Muscle layer of duodenum (tissue), 2 donors: Measurements from ENCODE around the gene GRB7.

Experiments
- H3K27ac ChIP-seq: one replicate; pipeline ENCODE4 v1.7.0; 2013; ENCODE audit warnings: mild to moderate bottlenecking, low read length
- H3K27me3 ChIP-seq: one replicate; pipeline ENCODE4 v1.7.0; 2013; ENCODE audit warnings: low read depth, mild to moderate bottlenecking, control low read depth, low read length
- H3K36me3 ChIP-seq, 2 donors: one replicate each; pipeline ENCODE4 v1.7.0; 2013; ENCODE audit warnings: low read length in 2 of 2, control low read depth in 1 of 2, mild to moderate bottlenecking in 1 of 2; ENCODE audit not compliant: insufficient read depth in 2 of 2, control insufficient read depth in 1 of 2
- H3K4me1 ChIP-seq, 2 donors: one replicate each; pipeline ENCODE4 v1.7.0; 2013; ENCODE audit warnings: low read length in 2 of 2, mild to moderate bottlenecking in 2 of 2, control low read depth in 1 of 2, moderate library complexity in 1 of 2; ENCODE audit not compliant: insufficient read depth in 2 of 2, control insufficient read depth in 1 of 2
- H3K4me3 ChIP-seq, 2 donors: one replicate each; pipeline ENCODE4 v1.7.0; 2013; ENCODE audit warnings: low read length in 2 of 2, low read depth in 1 of 2, mild to moderate bottlenecking in 1 of 2
- H3K9me3 ChIP-seq, 2 donors: one replicate each; pipeline ENCODE4 v1.7.0; 2013; ENCODE audit warnings: low read length in 2 of 2, control low read depth in 1 of 2, mild to moderate bottlenecking in 1 of 2; ENCODE audit not compliant: control insufficient read depth in 1 of 2
- donor health status: healthy.

The GRB7 gene

DNA sequence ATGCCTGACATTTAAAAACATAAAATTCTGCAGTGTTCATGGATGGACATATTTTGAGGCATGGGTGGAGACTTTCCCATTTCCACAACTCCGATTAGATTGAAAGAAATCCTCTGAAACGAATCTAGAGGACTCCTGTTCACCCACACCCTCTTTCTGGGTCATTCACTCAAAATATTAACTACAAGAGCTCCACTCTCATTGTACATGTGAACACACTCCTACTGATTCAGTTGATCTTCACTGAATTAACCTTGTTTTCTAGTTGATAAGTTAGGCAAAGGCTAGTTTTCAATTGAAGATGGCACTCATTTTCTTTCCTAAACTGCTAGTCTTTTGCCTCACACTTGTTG is 44.1 kb downstream of the GRB7 start:
- H3K36me3 ChIP-seq, result no peaks in the 10 kb centered on the region
- H3K27me3 ChIP-seq, result no peaks in the 10 kb centered on the region
- H3K9me3 ChIP-seq, result no peaks in the 10 kb centered on the region
- H3K4me1 ChIP-seq, result no peaks in the 10 kb centered on the region
- no peak overlapping the region for H3K4me3 ChIP-seq
- no peak overlapping the region for H3K27ac ChIP-seq

DNA sequence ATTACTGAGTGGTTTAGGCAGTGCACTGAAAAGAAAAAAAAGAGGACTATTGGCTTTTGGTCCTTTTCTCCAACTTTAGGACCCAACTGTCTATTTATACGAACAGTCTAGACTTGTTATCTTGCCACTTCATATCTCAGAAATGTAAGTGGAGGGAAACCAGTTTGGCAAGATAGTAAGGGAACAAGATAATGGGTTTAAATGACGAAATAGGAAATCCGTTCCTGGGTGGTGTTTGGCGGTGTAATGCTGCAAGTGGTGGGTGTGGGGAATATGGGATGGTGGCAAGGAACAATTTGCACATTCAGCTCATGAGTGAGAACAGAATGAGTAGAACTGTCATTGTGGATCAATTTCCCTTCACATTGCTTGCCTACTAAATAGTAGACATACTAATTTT is 44.7 kb downstream of the GRB7 start:
- Histone ChIP-seq H3K36me3 (no peaks in the 10 kb centered on the region), H3K9me3 (no peaks in the 10 kb centered on the region), H3K27me3 (no peaks in the 10 kb centered on the region), H3K4me1 (no peaks in the 10 kb centered on the region), H3K4me3 (no peak overlapping the region), H3K27ac (no peak overlapping the region)

DNA sequence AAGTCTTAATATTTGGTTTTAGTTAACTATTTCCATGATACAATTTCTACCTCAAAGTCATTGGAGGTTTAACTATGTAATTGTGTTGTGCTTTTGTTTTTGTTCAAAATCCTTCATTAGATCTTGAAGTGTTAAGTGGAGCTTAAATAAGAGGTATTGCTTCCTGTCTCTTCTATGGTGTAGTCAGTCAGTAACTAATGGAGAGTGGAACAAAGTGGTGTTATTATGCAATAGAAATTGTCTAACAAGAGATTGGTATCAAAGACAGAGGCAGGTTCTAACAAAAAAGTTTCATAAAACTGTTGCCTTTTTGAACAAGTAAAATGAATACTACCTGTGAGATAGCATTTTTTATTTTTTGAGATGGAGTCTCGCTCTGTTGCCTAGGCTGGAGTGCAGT is 45.2 kb downstream of the GRB7 start:
- Histone ChIP-seq H3K27ac (no peak overlapping the region), H3K4me1 (no peaks in the 10 kb centered on the region), H3K4me3 (no peak overlapping the region), H3K36me3 (no peaks in the 10 kb centered on the region), H3K9me3 (no peaks in the 10 kb centered on the region), H3K27me3 (no peaks in the 10 kb centered on the region)

DNA sequence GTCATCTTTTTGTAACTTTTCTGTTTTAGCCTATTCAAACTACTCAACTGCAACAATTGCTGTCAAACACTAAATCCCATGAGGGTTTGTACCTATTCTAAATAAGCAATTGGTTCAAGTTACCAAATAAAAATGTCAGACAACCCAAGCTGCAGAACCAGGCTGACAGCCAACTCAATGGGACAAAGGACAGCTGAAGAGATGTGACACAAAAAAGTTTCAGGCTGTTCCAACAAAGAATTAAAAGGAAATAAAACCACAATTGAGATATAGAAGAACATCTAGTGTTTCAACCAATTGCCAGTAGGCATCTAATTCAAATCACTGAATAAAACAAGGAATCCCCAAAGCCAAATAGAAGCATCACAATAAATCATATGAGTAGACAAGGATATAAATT is 49.3 kb downstream of the GRB7 start:
- no peak overlapping the region for H3K27ac ChIP-seq
- H3K4me1 ChIP-seq, result no peaks in the 10 kb centered on the region
- no peaks in the 10 kb centered on the region for H3K27me3 ChIP-seq
- H3K36me3 ChIP-seq, result no peaks in the 10 kb centered on the region
- H3K9me3 ChIP-seq, result no peaks in the 10 kb centered on the region
- H3K4me3 ChIP-seq, result no peak overlapping the region

DNA sequence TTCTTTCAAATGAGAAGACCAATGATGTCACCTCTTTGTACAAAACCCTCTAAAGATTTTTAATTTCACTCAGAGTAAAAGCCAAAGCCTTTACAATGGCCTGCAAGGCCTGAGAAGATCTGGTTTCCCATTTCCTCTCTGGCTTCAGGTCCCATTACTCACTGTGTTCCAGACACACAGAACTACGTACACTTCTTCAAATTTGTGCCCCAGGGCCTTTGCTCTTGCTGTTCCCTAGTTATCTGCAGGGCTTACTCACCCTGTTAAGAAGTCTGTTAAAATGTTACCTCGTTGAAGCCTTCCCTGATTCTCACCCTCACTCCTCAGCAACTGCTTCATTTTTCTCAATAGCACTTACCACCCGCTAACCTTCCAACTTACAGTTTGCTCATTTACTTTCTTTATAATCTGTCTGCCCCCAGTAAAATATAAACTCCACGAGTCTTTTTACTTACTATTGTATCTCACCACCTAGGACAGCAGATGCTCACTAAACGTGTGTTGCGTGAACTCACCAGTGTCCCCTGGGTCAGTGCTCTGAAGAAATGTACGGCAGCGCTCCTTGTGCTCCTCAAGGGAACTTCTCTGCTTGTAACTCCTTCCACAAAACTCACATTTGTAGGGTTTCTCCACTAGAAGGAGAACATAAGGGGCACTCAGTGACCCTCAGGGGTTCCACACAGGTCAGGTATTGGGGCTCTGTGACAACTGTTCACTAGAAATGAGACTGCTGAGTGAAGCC is 50.2 kb downstream of the GRB7 start:
- no peaks in the 10 kb centered on the region for H3K36me3 ChIP-seq
- no peaks in the 10 kb centered on the region for H3K27me3 ChIP-seq
- no peak overlapping the region for H3K27ac ChIP-seq
- no peak overlapping the region for H3K4me3 ChIP-seq
- H3K9me3 ChIP-seq, result no peaks in the 10 kb centered on the region
- H3K4me1 ChIP-seq, result no peaks in the 10 kb centered on the region

DNA sequence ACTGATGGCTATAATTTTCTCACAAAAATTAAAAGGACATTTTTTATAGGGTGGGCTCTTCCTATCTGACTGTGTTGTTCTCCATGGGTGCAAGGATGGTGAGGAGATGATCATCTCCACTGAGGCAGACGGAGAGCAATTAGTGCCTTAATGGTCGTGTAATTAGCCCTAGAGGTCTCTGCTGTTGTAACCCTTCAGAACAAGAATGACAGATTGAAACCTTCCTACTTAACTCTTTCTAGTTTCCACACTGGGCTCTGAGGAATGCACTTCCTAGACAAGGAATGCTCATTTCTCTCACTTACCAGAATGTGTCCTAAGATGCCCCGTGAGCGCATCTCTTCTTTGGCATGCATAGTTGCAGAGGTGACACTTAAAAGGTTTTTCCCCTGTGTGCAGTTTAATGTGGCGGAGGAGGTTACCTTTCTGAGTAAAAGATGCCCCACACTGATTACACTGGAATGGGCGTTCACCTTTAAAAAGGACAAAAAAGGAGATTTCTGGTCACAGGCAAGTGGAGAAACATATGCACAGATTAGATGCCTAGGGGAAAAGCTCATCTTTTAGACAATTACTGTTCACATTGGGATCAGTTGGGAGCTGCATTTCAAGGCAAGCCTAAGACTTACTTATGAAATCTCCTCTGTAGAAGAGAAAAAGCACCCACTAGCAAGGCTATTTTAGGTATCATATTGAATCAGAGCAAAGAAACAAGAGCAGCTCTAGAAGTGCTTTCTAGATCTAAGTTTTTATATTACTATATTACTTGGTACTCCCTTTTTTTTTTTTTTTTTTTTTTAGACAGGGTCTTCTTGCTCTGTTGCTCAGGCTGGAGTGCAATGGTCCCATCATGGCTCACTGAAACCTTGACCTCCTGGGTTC is 53.6 kb downstream of the GRB7 start:
- H3K4me1 ChIP-seq, result no peaks in the 10 kb centered on the region
- no peak overlapping the region for H3K27ac ChIP-seq
- no peak overlapping the region for H3K4me3 ChIP-seq
- H3K27me3 ChIP-seq, result no peaks in the 10 kb centered on the region
- H3K36me3 ChIP-seq, result no peaks in the 10 kb centered on the region
- no peaks in the 10 kb centered on the region for H3K9me3 ChIP-seq

DNA sequence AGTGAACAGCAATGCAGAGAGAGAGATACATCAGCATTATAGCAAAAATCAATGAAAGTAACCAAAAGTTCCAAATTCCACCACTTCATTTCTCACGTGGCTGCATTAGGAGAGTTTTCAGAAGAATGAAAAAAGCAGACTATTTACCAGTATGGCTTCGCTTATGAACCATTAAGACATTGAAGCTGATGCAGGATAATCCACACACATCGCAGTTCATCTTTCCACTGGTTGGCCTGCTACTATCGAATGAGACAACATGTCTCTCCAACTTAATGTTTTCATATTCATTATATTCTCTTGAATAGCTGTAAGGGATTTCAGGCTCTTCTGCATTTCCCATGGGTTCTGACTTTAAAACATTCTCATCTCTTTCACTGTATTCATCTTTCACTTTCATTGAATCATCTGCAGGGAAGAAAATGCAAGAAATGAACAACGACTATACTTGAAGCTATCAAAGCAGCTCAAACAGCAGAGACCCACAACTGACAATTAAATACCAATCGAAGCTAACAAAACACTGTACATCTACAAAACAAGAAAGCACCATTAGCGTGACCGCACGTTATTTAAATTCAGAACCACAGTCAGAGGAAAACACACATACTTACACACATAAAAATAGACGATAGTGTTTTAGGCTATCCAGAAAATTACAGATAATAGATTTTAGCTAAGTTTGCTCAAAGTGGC is 54.9 kb downstream of the GRB7 start:
- Histone ChIP-seq H3K4me3 (no peak overlapping the region), H3K27ac (no peak overlapping the region), H3K9me3 (no peaks in the 10 kb centered on the region), H3K36me3 (no peaks in the 10 kb centered on the region), H3K27me3 (no peaks in the 10 kb centered on the region), H3K4me1 (no peaks in the 10 kb centered on the region)

DNA sequence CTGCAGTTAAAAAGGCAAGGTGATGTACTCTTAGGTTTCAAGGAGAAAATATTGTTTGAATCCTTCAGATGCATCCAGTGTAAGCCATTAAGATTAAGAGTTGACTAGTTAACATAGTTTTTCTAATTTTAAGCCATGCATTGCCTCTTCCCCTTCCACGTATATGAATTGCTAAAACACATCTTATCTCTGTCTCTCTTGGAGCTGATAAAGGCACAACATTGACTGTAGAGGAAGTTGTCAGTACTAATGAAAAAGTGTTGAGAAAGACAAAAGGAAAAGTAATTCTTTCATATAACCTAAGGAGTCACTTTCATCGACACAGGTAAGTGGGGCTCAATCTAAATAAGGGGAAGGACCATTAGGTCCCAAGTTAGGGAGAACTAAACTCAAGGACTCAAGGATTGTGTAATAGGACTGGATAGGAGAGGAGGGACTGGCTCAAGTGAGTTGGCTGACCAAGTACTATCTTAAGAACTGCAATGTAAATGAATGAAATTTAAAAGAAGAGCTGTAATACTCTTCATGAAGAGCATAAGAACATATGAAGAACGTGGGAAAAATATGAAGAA is 55.6 kb downstream of the GRB7 start:
- H3K27ac ChIP-seq, result no peak overlapping the region
- H3K27me3 ChIP-seq, result no peaks in the 10 kb centered on the region

DNA sequence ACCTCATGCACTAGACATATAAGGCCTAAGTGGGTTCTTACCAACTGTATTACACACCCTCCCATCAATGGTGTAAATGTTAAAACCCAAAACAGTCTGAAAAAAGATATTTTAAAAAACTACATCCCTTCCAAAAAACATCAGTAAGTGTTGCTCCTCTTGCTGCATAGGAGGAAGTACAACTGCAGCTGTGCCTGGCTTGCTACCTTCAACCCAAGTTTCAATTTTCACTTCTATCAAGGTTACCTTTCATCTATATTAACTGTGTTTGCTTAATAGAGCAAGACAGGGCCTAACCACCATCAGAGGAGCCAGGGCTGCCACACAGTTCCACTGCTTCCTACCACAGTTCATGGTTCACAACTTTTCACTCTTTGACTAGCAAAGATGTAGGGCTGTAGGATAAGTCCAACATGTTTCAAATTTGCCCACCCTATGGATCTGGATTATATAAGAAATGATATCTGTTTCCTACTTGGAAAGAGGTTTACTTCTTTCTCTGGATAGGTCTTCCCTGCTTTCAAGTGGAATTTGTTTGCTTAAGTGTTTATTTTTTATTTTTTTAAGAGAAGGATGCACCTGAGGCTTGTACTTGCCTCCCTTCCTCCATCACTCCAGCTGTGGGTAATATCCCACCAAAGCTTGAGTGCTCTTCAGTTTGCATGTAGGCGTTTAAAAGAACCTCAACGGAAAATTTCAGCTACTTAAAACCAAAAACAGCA is 56.7 kb downstream of the GRB7 start:
- H3K4me3 ChIP-seq, result no peak overlapping the region
- no peaks in the 10 kb centered on the region for H3K9me3 ChIP-seq
- H3K27ac ChIP-seq, result no peak overlapping the region
- no peaks in the 10 kb centered on the region for H3K36me3 ChIP-seq
- H3K27me3 ChIP-seq, result no peaks in the 10 kb centered on the region
- no peaks in the 10 kb centered on the region for H3K4me1 ChIP-seq

More for the DNA sequence above, 55.6 kb downstream of the GRB7 start:
- Histone ChIP-seq H3K36me3 (no peaks in the 10 kb centered on the region), H3K9me3 (no peaks in the 10 kb centered on the region), H3K4me1 (no peaks in the 10 kb centered on the region), H3K4me3 (no peak overlapping the region)
